OCI-LY1 (cell line): ENCODE data around the gene SSNA1.

ENCODE experiments used
- H2AFZ ChIP-seq: fragments of 200-600 bp; sonication (generic), shearing (Covaris generic); 2 replicates; pipeline ENCODE4 v1.6.0; 2014; ENCODE audit warnings: antibody characterized with exemption, mild to moderate bottlenecking, low read length
- H3F3A ChIP-seq: fragments of 200-600 bp; sonication (generic), shearing (Covaris generic); 2 replicates; pipeline ENCODE4 v1.6.0; 2014; ENCODE audit warnings: mild to moderate bottlenecking, antibody characterized with exemption, low read length, moderate library complexity; ENCODE audit not compliant: insufficient read depth
- H3K27ac ChIP-seq: fragments of 200-600 bp; sonication (generic); 2 replicates; pipeline ENCODE4 v1.5.1; 2014; ENCODE audit warnings: low read length, mixed run types, mild to moderate bottlenecking, low read depth; ENCODE audit not compliant: poor library complexity, severe bottlenecking
- H3K27me3 ChIP-seq: fragments of 200-600 bp; sonication (generic); 2 replicates; pipeline ENCODE4 v1.6.0; 2014; ENCODE audit warnings: antibody characterized with exemption, mild to moderate bottlenecking, low read length, moderate library complexity; ENCODE audit not compliant: insufficient read depth
- H3K36me3 ChIP-seq: fragments of 200-600 bp; sonication (generic); 2 replicates; pipeline ENCODE4 v1.6.1; 2014; ENCODE audit warnings: mild to moderate bottlenecking, antibody characterized with exemption, low read length, moderate library complexity, mixed read lengths; ENCODE audit not compliant: insufficient read depth
- H3K4me1 ChIP-seq: fragments of 200-600 bp; sonication (generic); 2 replicates; pipeline ENCODE4 v1.5.1; 2014; ENCODE audit warnings: mild to moderate bottlenecking, low read length, moderate library complexity; ENCODE audit not compliant: insufficient read depth, severe bottlenecking
- H3K4me2 ChIP-seq: fragments of 200-600 bp; sonication (generic), shearing (Covaris generic); 2 replicates; pipeline ENCODE4 v1.6.1; 2014; ENCODE audit warnings: low read length
- H3K4me3 ChIP-seq: fragments of 200-600 bp; sonication (generic); 2 replicates; pipeline ENCODE4 v1.5.1; 2014; ENCODE audit warnings: low read length, low read depth, mild to moderate bottlenecking, mixed read lengths; ENCODE audit not compliant: poor library complexity, severe bottlenecking
- H3K79me2 ChIP-seq: fragments of 200-600 bp; shearing (Covaris generic); 2 replicates; pipeline ENCODE4 v1.6.1; 2016; ENCODE audit warnings: mixed run types, low read length, mixed read lengths; ENCODE audit not compliant: insufficient read depth
- H3K9ac ChIP-seq: fragments of 200-600 bp; sonication (generic), shearing (Covaris generic); 2 replicates; pipeline ENCODE4 v1.6.1; 2014; ENCODE audit warnings: mild to moderate bottlenecking, low read length, mixed read lengths
- H3K9me2 ChIP-seq: fragments of 200-600 bp; sonication (generic), shearing (Covaris generic); 2 replicates; pipeline ENCODE4 v1.6.1; 2014; ENCODE audit warnings: low read depth, mild to moderate bottlenecking, low read length, mixed read lengths
- H3K9me3 ChIP-seq: fragments of 200-600 bp; shearing (Covaris generic); 2 replicates; pipeline ENCODE4 v1.6.1; 2014; ENCODE audit warnings: low read length, mixed read lengths
- H4K20me1 ChIP-seq: fragments of 200-600 bp; sonication (generic), shearing (Covaris generic); 2 replicates; pipeline ENCODE4 v1.6.0; 2016; ENCODE audit warnings: mild to moderate bottlenecking, low read length; ENCODE audit not compliant: insufficient read depth
- CTCF ChIP-seq: fragments of 200-600 bp; sonication (generic), shearing (Covaris generic); IDR thresholded peaks from 2 replicates; pipeline ENCODE4 v1.5.1; 2017; ENCODE audit warnings: mild to moderate bottlenecking, antibody characterized with exemption, low read length, moderate library complexity, mixed read lengths
- EZH2 ChIP-seq: fragments of 200-600 bp; sonication (generic), shearing (Covaris generic); IDR thresholded peaks from 2 replicates; pipeline ENCODE4 v1.8.0; 2017; ENCODE audit warnings: borderline replicate concordance, mixed run types, mild to moderate bottlenecking, antibody characterized with exemption, low read length, moderate library complexity, mixed read lengths

Gene SSNA1

GRCh38 chr9:137167277-137167746 is 21.2 kb upstream of the SSNA1 start:
- H3K79me2 ChIP-seq = no peaks in the 10 kb centered on the region
- H3F3A ChIP-seq = no peaks in the 10 kb centered on the region
- no peak overlapping the region for H2AFZ ChIP-seq
- no peaks in the 10 kb centered on the region for H3K9me3 ChIP-seq
- no peak overlapping the region for H3K4me3 ChIP-seq
- no peak overlapping the region for H3K9ac ChIP-seq
- H3K27ac ChIP-seq = no peak overlapping the region
- no peak overlapping the region for H3K4me2 ChIP-seq
- H3K36me3 ChIP-seq = no peaks in the 10 kb centered on the region
- H4K20me1 ChIP-seq = no peaks in the 10 kb centered on the region
- no peak for TF ChIP-seq CTCF
- no peak for TF ChIP-seq EZH2
- H3K4me1 ChIP-seq = peaks cover 10% of the 10 kb centered on the region
- H3K27me3 ChIP-seq = peaks cover 14% of the 10 kb centered on the region
- no peaks in the 10 kb centered on the region for H3K9me2 ChIP-seq

- Histone ChIP-seq H3K4me2 (no peak overlapping the region), H3K9ac (no peak overlapping the region), H3K4me1 (peaks cover 10% of the 10 kb centered on the region), H3K36me3 (no peaks in the 10 kb centered on the region), H4K20me1 (no peaks in the 10 kb centered on the region), H3K9me3 (no peaks in the 10 kb centered on the region), H3K27me3 (peaks cover 14% of the 10 kb centered on the region), H3K79me2 (no peaks in the 10 kb centered on the region), H3F3A (no peaks in the 10 kb centered on the region), H3K9me2 (no peaks in the 10 kb centered on the region), H3K27ac (no peak overlapping the region), H3K4me3 (no peak overlapping the region), H2AFZ (no peak overlapping the region)
- TF ChIP-seq CTCF = no peak
- TF ChIP-seq EZH2 = no peak
Measured at GRCh38 chr9:137167747-137168572, 20.5 kb upstream of the SSNA1 start.

GRCh38 chr9:137168573-137168903 is 19.9 kb upstream of the SSNA1 start:
- peaks cover 10% of the 10 kb centered on the region for H3K4me1 ChIP-seq
- peaks cover 14% of the 10 kb centered on the region for H3K27me3 ChIP-seq
- no peaks in the 10 kb centered on the region for H3K36me3 ChIP-seq
- H3K4me2 ChIP-seq = peak overlapping the region; percentile 43; the same call in 1 of the 2 replicates
- H3K79me2 ChIP-seq = no peaks in the 10 kb centered on the region
- no peak overlapping the region for H2AFZ ChIP-seq
- no peaks in the 10 kb centered on the region for H3K9me2 ChIP-seq
- H3F3A ChIP-seq = no peaks in the 10 kb centered on the region
- peak overlapping the region; percentile 30 for H3K4me3 ChIP-seq
- TF ChIP-seq CTCF (no peak), EZH2 (no peak)
- H3K9ac ChIP-seq = no peak overlapping the region; the same call in 1 of the 2 replicates
- no peak overlapping the region for H3K27ac ChIP-seq
- H3K9me3 ChIP-seq = no peaks in the 10 kb centered on the region
- H4K20me1 ChIP-seq = no peaks in the 10 kb centered on the region
